ENCODE measurements around the gene TMEM95. TPM values are rescaled to one million over a fixed set of nuclear protein-coding genes. Genes with fewer than 3 reads are reported as not detected.

TMEM95 gene
- total RNA-seq, 1 donor from 2014 or later, result not detected

DNA sequence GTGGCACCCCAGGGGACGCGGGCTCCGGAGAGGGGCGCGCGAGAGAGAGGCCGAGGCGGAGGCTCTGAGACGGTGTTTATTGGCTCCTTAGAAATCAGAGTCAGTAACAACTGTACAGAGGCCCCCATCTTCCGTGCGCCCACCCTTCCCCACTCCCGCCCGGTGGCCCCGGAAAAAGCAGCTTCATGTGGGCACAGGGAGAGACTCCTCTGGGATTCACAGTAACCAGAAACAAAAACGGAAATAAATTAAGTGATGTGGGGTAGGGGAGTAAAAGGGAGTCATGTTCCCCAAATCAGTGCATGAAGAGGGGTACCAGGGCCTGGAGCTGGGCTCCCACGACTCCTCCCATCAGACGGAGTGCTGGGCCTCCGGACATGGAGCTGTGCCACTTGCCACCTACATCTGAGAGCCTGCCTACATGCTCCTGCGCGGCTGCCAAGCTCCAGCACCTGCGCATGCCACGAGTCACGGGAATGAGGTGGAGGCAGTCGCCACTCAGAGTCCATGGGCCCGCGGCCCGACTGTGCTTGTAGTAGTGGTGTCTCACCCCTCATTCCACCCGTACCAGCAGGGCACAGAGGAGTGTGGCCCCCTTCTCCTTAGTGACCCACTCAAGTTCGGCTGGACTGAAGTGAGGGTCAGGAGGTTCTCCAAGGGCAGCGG is 39.3 kb upstream of the TMEM95 start:
- TF ChIP-seq, protein P1, sequence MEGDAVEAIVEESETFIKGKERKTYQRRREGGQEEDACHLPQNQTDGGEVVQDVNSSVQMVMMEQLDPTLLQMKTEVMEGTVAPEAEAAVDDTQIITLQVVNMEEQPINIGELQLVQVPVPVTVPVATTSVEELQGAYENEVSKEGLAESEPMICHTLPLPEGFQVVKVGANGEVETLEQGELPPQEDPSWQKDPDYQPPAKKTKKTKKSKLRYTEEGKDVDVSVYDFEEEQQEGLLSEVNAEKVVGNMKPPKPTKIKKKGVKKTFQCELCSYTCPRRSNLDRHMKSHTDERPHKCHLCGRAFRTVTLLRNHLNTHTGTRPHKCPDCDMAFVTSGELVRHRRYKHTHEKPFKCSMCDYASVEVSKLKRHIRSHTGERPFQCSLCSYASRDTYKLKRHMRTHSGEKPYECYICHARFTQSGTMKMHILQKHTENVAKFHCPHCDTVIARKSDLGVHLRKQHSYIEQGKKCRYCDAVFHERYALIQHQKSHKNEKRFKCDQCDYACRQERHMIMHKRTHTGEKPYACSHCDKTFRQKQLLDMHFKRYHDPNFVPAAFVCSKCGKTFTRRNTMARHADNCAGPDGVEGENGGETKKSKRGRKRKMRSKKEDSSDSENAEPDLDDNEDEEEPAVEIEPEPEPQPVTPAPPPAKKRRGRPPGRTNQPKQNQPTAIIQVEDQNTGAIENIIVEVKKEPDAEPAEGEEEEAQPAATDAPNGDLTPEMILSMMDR (IDR thresholded peaks at IDR 0.05; ENCODE audit: insufficient read depth, low read length, poor library complexity, severe bottlenecking), result no peak
- Histone ChIP-seq H3K27me3 (ENCODE audit: control insufficient read depth, insufficient read depth, low read length) (no peaks in the 10 kb centered on the region), H3K4me3 (ENCODE audit: low read depth, low read length) (peak overlapping the region; percentile 69), H3K36me3 (ENCODE audit: control insufficient read depth, insufficient read depth, low read length) (peaks cover 6% of the 10 kb centered on the region)
- DNase-seq (ENCODE audit: low read depth), result no peak

DNA sequence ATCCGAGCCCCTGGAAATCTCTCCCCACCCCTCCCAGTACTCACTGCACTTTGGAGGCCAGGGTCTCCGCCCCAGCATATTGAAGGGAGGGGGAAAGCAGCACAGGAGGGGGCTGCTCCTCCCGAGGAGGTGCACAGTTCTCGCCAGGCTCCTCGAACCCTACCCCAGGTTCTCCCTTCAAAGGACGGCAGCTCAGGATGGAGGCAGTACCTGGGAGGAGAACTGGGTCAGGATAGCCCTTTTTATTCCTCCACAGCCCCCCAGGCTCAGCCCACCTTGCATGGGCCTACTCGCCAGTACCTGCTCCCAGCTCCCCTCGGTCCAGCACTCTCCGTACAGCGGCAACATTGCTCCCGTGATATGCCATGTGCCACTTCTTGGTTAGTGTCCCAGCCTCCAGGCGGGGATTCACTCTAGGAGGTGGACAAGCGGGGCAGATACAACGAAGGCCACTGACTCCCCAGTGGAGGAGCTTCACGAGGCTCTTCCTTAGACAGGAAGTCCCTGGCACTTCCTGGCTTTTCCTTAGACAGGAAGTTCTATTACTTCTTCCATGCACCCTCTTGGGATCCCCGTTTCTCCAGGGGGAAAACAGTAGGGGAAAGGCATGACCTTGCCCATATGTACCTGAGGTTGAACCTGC is 37.7 kb upstream of the TMEM95 start:
- Histone ChIP-seq H3K4me3 (ENCODE audit: low read depth, low read length) (no peak overlapping the region), H3K27me3 (ENCODE audit: control insufficient read depth, insufficient read depth, low read length) (no peaks in the 10 kb centered on the region), H3K36me3 (ENCODE audit: control insufficient read depth, insufficient read depth, low read length) (peaks cover 6% of the 10 kb centered on the region)
- TF ChIP-seq, protein P1 (IDR thresholded peaks at IDR 0.05; ENCODE audit: insufficient read depth, low read length, poor library complexity, severe bottlenecking), result no peak
- no peak for DNase-seq (ENCODE audit: low read depth)

DNA sequence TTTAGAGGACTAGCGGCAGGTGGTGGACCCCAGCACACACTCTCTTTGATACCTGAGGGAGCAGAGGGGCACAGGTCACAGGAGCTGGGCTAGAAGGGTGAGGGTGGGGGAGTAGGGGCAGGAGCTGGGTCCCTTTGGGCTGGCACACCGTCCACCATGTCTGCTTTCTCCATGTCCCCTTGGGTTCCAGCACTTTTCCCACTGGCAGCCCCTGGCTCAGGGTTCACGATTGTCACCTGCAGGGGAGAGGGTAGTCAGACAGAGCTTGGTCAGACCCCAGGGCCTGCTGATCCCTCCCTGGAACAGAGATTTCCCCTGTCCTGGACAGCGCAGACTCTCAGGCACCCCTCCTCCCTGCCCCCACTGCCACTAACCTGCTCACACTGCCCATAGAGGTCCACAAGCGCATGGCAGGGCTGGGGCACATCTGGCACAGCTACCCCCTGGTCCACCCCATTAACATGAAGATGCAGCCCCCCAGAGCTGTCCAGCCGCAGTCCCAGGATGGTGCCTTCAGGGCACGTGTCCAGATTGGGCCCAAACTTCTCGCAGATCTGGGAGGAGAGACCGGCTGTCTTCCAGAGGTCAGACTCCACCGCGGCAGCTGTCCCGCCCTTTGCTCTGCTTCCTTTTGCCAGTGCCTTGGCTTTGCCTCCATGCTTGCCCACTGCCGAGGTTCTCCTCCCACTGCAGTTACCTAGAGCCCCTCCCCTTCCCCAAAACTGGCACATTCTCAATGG is 36.7 kb upstream of the TMEM95 start:
- no peak for DNase-seq (ENCODE audit: low read depth)
- TF ChIP-seq, protein P1 (IDR thresholded peaks at IDR 0.05; ENCODE audit: insufficient read depth, low read length, poor library complexity, severe bottlenecking), result no peak
- Histone ChIP-seq H3K4me3 (ENCODE audit: low read depth, low read length) (no peak overlapping the region), H3K36me3 (ENCODE audit: control insufficient read depth, insufficient read depth, low read length) (peaks cover 4% of the 10 kb centered on the region), H3K27me3 (ENCODE audit: control insufficient read depth, insufficient read depth, low read length) (no peaks in the 10 kb centered on the region)

DNA sequence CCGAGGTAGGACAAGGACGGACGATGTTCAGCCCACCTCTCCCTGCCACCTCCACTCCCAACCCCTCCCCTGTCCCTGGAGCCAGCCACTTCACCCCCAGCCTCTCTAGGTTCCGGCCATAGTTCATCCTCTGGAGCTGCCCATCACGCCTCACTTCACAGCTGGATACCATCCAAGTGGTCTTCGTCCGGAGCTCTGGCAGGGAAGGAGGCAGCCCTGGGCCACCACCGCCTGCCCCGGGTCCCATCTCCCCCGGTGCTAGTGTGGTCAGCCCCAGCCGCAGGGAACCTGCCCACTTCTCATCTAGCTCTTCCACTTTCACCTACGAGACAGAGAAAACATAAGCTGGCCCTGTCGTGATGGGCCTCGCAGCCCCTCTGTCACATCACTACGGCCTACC is 33.5 kb upstream of the TMEM95 start:
- no peaks in the 10 kb centered on the region for H3K27me3 ChIP-seq (ENCODE audit: control insufficient read depth, insufficient read depth, low read length)
- peaks cover 5% of the 10 kb centered on the region for H3K36me3 ChIP-seq (ENCODE audit: control insufficient read depth, insufficient read depth, low read length)
- H3K4me3 ChIP-seq (ENCODE audit: low read depth, low read length), result no peak overlapping the region
- TF ChIP-seq, protein P1 (IDR thresholded peaks at IDR 0.05; ENCODE audit: insufficient read depth, low read length, poor library complexity, severe bottlenecking), result no peak
- DNase-seq (ENCODE audit: low read depth), result no peak

DNA sequence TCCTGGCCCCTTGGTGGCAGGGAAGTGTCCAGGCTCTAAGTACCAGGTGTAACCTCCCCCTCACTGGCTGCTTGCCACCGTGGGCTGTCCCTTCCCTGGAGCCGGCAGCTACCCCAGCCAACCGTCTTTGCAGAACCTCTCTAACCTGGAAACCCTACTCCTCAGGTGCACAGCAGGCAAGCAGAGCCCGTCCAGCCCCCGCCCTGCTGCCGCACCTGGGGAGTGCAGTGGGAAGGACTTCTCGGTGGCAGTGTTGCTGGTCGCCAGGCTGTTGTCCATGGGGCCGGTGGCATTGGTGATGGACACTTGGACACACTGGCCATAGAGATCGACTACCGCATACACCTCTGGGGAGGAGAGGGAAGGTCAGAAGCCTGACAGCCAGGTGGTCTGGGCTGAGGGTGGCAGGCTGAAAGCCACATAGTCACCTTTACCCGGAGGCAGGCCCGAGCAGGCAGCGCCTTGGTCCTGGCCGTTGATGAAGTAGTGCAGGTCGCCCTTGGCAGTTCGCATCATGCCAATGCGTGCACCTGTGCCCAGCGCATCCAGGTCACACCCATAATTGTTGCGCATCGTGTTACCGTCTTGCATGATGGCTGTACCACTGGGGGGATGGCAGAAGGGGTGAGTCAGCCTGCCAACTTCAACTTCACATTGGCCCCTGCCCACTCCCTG is 32.3 kb upstream of the TMEM95 start:
- peaks cover 5% of the 10 kb centered on the region for H3K36me3 ChIP-seq (ENCODE audit: control insufficient read depth, insufficient read depth, low read length)
- no peak for DNase-seq (ENCODE audit: low read depth)
- H3K27me3 ChIP-seq (ENCODE audit: control insufficient read depth, insufficient read depth, low read length), result no peaks in the 10 kb centered on the region
- TF ChIP-seq, protein P1 (IDR thresholded peaks at IDR 0.05; ENCODE audit: insufficient read depth, low read length, poor library complexity, severe bottlenecking), result no peak
- H3K4me3 ChIP-seq (ENCODE audit: low read depth, low read length), result no peak overlapping the region

Measured in kidney epithelial cell (primary cell).